Right lobe of liver (tissue), 4 donors: ENCODE results near the gene CYSLTR2.

Experiments used
- POLR2A ChIP-seq: fragments of 450-650 bp; IDR thresholded peaks from one replicate; pipeline ENCODE4 v1.6.1; 2017; ENCODE audit warnings: antibody characterized with exemption, mild to moderate bottlenecking
- TF ChIP-seq, protein P1 (sequence below), 4 donors: fragments of 200-600 bp in 3 of 4; fragments of 450-650 bp in 1 of 4; IDR thresholded peaks; one replicate each; pipeline versions ENCODE4 v1.5.1 to v1.8.0; 2016 to 2022; ENCODE audit warnings: antibody characterized with exemption in 4 of 4, mild to moderate bottlenecking in 2 of 4
- donor health status: DM: no; HTN: no; CAD: no.
- donor health status: DM: no; HTN: no; CAD: no.
- donor health status: DM: no; HTN: yes; CAD: no.

DNA sequence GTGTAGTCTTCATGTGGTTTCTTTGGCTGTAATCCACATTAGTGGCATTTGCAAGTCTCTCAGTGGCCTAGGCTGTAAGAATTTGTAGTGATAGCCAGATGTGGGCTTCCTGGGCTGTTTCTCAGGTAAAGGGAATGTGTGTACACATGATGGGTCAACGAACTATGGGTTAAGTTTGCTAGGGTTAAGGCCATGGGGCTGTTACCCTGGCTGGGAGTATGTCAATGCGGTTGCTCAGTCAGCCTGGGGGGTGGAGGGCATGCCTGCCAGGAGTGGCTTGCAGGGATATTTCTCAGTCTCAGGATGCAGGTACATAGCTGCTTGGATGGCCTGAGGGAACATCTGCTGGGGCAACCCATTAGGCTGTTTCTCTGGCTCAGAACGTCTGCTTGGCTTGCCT, 13.4 kb downstream of the CYSLTR2 start:
- TF ChIP-seq POLR2A = no peak
- TF ChIP-seq, protein P1, sequence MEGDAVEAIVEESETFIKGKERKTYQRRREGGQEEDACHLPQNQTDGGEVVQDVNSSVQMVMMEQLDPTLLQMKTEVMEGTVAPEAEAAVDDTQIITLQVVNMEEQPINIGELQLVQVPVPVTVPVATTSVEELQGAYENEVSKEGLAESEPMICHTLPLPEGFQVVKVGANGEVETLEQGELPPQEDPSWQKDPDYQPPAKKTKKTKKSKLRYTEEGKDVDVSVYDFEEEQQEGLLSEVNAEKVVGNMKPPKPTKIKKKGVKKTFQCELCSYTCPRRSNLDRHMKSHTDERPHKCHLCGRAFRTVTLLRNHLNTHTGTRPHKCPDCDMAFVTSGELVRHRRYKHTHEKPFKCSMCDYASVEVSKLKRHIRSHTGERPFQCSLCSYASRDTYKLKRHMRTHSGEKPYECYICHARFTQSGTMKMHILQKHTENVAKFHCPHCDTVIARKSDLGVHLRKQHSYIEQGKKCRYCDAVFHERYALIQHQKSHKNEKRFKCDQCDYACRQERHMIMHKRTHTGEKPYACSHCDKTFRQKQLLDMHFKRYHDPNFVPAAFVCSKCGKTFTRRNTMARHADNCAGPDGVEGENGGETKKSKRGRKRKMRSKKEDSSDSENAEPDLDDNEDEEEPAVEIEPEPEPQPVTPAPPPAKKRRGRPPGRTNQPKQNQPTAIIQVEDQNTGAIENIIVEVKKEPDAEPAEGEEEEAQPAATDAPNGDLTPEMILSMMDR (IDR thresholded peaks at IDR 0.05) = no peak
